HL-60 (cell line): Measurements from ENCODE around the gene AMFR.

Experiments
- DNase-seq, 2 experiments: peaks; one replicate each; pipeline ENCODE4 v3.0.0-alpha.2; 2010 to 2020; ENCODE audit warnings: low read depth in 1 of 2, low spot score in 1 of 2
- H3K27ac ChIP-seq: fragments of 250-450 bp; sonication (Bioruptor Pico); replicated peaks from 2 replicates; pipeline ENCODE4 v1.5.1; 2020; ENCODE audit warnings: mild to moderate bottlenecking, moderate library complexity
- H3K27me3 ChIP-seq: fragments of 250-450 bp; sonication (Bioruptor Pico); 2 replicates; pipeline ENCODE4 v1.5.1; 2021; ENCODE audit warnings: mild to moderate bottlenecking, moderate library complexity; ENCODE audit not compliant: insufficient read depth, poor library complexity, severe bottlenecking
- H3K4me3 ChIP-seq: replicated peaks from 2 replicates; pipeline ENCODE4 v1.5.1; 2011; ENCODE audit warnings: mild to moderate bottlenecking, control low read depth, low read length; ENCODE audit not compliant: insufficient read depth
- GABPA ChIP-seq: IDR thresholded peaks from 2 replicates; pipeline ENCODE4 v1.6.1; 2012; ENCODE audit warnings: low read depth
- POLR2AphosphoS5 ChIP-seq: IDR thresholded peaks from 2 replicates; pipeline ENCODE4 v1.6.1; 2012; ENCODE audit warnings: low read depth
- SPI1 ChIP-seq: IDR thresholded peaks from 2 replicates; pipeline ENCODE4 v1.6.1; 2012; ENCODE audit warnings: low read depth, mild to moderate bottlenecking, borderline replicate concordance
- TF ChIP-seq, protein P1 (sequence below): IDR thresholded peaks from one replicate; pipeline ENCODE4 v1.5.1; 2011; ENCODE audit warnings: low read length, control low read depth, inconsistent platforms; ENCODE audit not compliant: insufficient read depth
- TF ChIP-seq, protein P2 (sequence below): IDR thresholded peaks from 2 replicates; pipeline ENCODE4 v1.6.1; 2012; ENCODE audit warnings: low read depth; ENCODE audit not compliant: insufficient replicate concordance

AMFR gene

DNA sequence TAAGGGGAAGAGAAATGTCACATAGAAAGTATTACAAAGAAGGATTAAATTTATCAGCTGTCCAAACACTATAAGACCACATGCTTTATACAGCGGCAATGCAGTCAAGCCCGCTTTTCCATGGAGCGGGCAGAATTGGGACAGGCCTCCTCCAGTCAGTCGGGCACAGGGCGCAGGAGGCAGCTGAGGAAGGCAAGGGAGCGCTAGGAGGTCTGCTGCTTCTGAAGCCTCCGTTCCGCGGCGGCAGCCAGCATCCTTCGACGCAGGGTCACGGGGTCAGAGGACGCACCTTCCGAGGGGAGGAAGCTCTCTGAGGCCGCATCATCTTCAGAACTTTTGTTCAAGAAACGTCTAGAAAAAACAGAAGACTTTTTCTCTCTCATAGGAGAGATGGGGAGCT, 62.6 kb downstream of the AMFR start:
- Histone ChIP-seq H3K27me3 (no peaks in the 10 kb centered on the region), H3K27ac (no peak overlapping the region), H3K4me3 (no peak overlapping the region)
- no peak for TF ChIP-seq GABPA
- TF ChIP-seq SPI1: no peak
- TF ChIP-seq, protein P1, sequence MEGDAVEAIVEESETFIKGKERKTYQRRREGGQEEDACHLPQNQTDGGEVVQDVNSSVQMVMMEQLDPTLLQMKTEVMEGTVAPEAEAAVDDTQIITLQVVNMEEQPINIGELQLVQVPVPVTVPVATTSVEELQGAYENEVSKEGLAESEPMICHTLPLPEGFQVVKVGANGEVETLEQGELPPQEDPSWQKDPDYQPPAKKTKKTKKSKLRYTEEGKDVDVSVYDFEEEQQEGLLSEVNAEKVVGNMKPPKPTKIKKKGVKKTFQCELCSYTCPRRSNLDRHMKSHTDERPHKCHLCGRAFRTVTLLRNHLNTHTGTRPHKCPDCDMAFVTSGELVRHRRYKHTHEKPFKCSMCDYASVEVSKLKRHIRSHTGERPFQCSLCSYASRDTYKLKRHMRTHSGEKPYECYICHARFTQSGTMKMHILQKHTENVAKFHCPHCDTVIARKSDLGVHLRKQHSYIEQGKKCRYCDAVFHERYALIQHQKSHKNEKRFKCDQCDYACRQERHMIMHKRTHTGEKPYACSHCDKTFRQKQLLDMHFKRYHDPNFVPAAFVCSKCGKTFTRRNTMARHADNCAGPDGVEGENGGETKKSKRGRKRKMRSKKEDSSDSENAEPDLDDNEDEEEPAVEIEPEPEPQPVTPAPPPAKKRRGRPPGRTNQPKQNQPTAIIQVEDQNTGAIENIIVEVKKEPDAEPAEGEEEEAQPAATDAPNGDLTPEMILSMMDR: no peak
- no peak for TF ChIP-seq POLR2AphosphoS5
- TF ChIP-seq, protein P2, sequence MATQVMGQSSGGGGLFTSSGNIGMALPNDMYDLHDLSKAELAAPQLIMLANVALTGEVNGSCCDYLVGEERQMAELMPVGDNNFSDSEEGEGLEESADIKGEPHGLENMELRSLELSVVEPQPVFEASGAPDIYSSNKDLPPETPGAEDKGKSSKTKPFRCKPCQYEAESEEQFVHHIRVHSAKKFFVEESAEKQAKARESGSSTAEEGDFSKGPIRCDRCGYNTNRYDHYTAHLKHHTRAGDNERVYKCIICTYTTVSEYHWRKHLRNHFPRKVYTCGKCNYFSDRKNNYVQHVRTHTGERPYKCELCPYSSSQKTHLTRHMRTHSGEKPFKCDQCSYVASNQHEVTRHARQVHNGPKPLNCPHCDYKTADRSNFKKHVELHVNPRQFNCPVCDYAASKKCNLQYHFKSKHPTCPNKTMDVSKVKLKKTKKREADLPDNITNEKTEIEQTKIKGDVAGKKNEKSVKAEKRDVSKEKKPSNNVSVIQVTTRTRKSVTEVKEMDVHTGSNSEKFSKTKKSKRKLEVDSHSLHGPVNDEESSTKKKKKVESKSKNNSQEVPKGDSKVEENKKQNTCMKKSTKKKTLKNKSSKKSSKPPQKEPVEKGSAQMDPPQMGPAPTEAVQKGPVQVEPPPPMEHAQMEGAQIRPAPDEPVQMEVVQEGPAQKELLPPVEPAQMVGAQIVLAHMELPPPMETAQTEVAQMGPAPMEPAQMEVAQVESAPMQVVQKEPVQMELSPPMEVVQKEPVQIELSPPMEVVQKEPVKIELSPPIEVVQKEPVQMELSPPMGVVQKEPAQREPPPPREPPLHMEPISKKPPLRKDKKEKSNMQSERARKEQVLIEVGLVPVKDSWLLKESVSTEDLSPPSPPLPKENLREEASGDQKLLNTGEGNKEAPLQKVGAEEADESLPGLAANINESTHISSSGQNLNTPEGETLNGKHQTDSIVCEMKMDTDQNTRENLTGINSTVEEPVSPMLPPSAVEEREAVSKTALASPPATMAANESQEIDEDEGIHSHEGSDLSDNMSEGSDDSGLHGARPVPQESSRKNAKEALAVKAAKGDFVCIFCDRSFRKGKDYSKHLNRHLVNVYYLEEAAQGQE: no peak
- DNase-seq: no peak

DNA sequence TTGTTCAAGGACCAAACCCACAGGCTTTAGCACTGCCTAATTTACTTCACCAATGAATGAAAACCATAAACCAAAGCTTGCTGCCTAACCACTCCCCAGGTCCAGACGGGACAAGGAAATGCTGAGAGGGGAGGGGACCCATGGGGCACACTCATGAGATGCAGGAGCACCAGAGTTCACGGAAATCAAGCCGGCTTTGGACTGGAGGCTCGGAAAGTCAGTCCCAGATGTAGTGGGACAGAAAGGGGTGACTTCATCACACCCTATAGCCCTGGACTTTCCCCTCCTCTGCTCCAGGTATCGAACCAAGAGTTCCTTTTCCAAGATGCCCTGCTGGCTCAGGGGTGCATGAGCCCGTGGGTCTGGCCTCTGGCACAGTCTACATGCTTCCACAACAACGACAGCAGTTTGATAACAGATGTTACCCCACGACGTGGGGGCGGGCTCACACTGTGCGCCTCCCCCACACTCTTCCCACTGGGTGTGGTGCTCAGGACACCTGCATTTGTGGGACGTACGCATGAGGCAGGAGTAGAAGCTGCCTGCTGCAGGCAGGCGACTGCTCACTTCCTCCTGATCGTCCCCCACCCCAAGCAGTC, 63.2 kb downstream of the AMFR start:
- no peak for TF ChIP-seq SPI1
- no peak for TF ChIP-seq POLR2AphosphoS5
- Histone ChIP-seq H3K4me3 (no peak overlapping the region), H3K27me3 (no peaks in the 10 kb centered on the region), H3K27ac (no peak overlapping the region)
- no peak for DNase-seq

DNA sequence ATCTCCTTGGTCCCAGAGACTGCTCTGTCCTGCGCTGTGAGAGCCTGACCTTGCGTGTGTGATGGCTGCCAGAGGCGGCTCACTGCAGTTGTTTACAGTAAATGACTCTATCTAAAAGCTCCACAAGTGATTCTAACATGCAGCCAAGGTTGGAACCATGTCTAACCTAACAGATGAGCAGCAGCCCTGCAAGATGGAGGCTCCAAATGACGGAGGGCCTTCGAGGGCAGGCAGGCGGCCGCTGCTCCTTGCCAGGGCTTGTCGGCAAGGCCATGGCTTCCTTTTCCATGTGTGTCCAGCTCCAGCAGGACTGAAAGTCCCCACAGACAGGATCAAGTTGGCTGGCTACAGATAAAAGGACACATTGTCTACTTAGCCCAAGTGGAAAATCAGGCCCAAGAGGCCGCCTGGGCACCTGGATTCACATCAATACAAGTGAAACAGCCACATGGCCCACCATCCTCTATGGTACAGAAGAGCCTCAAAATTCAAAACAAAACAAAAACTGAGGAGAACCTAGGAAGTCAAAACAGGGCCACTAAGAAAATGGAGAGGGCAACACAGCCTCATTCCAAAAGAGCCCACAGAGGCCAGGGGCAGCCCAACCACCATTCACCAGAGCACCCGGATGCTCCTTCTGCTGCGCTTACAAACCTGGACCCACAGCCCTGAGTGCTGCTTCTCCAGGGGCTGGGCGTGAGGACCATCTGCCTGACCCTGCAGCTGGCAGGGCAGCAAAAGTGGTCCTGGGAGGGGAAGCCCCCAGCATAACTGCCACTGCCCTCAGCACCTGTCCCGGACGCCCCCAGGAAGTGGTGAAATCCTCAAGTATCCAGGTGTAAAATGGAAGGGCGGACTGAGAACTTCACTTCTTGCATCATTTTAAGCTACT, 65.0 kb downstream of the AMFR start:
- TF ChIP-seq GABPA: no peak
- no peak for TF ChIP-seq SPI1
- TF ChIP-seq POLR2AphosphoS5: no peak
- TF ChIP-seq, protein P2: no peak
- TF ChIP-seq, protein P1: no peak

DNA sequence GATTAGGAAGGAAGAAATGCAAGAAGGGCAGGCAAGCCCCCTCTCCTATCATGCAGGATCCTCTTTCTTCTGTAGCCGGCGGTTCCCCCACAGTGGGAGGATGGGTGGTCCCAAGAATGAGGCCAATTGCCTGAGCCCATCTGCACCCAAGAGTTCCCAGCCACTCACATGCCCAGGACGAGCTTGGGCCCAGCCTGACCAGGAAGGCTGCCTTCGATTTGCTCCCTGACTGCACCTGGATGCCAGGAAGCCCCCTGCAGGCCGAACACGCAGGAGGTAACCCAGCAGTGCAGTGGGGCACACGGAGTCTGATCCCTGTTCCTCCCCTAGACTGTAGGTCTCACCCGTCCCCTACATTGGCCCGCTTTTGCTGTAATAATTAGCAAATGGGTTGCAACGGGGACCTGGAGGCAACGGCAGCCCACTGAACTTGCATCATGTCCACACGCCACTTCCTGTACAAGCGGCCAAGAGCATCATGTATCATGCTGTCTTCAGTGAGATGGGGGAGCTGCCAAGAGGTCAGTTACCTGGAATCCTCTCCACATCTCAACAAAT, 67.5 kb downstream of the AMFR start:
- H3K27ac ChIP-seq: peak overlapping the region; percentile 24
- no peaks in the 10 kb centered on the region for H3K27me3 ChIP-seq
- TF ChIP-seq GABPA (no peak), POLR2AphosphoS5 (no peak)
- TF ChIP-seq, protein P1: no peak
- TF ChIP-seq, protein P2: no peak
- peak; percentile 18 to 46 for DNase-seq
- H3K4me3 ChIP-seq: no peak overlapping the region

More for the DNA sequence above, 65.0 kb downstream of the AMFR start:
- no peak for DNase-seq
- H3K27ac ChIP-seq: no peak overlapping the region
- H3K27me3 ChIP-seq: no peaks in the 10 kb centered on the region
- H3K4me3 ChIP-seq: no peak overlapping the region
